ENCODE measurements around the gene UBAP2.

The UBAP2 gene

GRCh38 chr9:33927694-33928093 is 121.0 kb downstream of the UBAP2 start:
- in situ Hi-C loops (cut with HindIII; ENCODE audit: low sequenced_read_pairs) = no loop called here
- no peak overlapping the region for H3K4me3 ChIP-seq (ENCODE audit: low read depth, low read length)
- no peak for DNase-seq (ENCODE audit: low read depth, low spot score)
- TF ChIP-seq, protein P1, sequence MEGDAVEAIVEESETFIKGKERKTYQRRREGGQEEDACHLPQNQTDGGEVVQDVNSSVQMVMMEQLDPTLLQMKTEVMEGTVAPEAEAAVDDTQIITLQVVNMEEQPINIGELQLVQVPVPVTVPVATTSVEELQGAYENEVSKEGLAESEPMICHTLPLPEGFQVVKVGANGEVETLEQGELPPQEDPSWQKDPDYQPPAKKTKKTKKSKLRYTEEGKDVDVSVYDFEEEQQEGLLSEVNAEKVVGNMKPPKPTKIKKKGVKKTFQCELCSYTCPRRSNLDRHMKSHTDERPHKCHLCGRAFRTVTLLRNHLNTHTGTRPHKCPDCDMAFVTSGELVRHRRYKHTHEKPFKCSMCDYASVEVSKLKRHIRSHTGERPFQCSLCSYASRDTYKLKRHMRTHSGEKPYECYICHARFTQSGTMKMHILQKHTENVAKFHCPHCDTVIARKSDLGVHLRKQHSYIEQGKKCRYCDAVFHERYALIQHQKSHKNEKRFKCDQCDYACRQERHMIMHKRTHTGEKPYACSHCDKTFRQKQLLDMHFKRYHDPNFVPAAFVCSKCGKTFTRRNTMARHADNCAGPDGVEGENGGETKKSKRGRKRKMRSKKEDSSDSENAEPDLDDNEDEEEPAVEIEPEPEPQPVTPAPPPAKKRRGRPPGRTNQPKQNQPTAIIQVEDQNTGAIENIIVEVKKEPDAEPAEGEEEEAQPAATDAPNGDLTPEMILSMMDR (IDR thresholded peaks at IDR 0.05; ENCODE audit: low read depth, low read length) = no peak

- in situ Hi-C loops (cut with HindIII; ENCODE audit: low sequenced_read_pairs) = no loop called here
- no peak for DNase-seq (ENCODE audit: low read depth, low spot score)
- TF ChIP-seq, protein P1 (IDR thresholded peaks at IDR 0.05; ENCODE audit: low read depth, low read length) = no peak
- no peak overlapping the region for H3K4me3 ChIP-seq (ENCODE audit: low read depth, low read length)
These were observed 121.8 kb downstream of the UBAP2 start for GRCh38 chr9:33926746-33927485.

DNA sequence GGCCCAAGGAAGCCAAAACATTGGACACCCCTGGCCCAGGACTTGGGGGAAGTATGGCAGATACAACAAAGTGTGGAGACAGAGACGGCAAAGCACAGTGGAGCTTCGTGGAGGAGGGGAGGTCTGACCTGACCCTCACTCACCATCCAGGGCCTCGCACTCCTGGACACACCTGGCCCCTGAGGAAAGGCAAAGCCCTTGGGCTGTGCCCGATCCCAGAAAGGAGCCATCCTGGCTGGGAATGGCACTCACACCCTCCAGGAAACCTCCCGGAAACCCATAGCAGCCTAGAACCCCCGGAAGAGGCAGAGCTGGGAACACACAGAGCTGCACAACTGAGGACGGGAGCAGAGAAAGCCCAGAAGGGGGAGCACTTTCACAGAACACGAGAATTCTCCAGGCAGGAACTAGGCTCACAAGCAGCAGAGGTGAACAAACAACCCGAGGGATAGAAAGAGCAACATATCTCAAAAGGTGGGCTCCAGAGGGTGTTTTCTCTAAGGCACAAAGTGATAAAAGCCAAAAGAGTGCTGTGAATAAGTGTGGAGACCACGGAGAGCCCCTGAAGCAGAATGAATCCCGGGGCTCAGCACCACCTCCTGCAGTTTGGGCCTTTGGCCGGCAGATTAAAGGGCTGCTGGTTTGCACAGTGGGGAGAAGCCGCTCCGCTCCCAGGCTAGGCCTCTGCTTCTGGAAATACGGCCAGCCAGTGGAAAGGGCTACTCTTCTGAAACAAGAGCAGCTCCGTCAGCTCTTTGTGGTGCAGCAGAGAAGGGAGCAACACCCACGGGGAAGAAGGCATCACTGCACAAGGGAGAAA is 123.5 kb downstream of the UBAP2 start:
- H3K4me3 ChIP-seq (ENCODE audit: low read depth, low read length) = no peak overlapping the region
- TF ChIP-seq, protein P1 (IDR thresholded peaks at IDR 0.05; ENCODE audit: low read depth, low read length) = peak; percentile 75
- in situ Hi-C loops (cut with HindIII; ENCODE audit: low sequenced_read_pairs) = no loop called here
- DNase-seq (ENCODE audit: low read depth, low spot score) = peak; percentile 59

GRCh38 chr9:33923998-33924701 is 124.5 kb downstream of the UBAP2 start:
- in situ Hi-C loops (cut with HindIII; ENCODE audit: low sequenced_read_pairs) = no loop called here
- H3K4me3 ChIP-seq (ENCODE audit: low read depth, low read length) = no peak overlapping the region
- DNase-seq (ENCODE audit: low read depth, low spot score) = no peak
- TF ChIP-seq, protein P1 (IDR thresholded peaks at IDR 0.05; ENCODE audit: low read depth, low read length) = no peak

- no peak overlapping the region for H3K4me3 ChIP-seq (ENCODE audit: low read depth, low read length)
- DNase-seq (ENCODE audit: low read depth, low spot score) = no peak
- in situ Hi-C loops (cut with HindIII; ENCODE audit: low sequenced_read_pairs) = no loop called here
- TF ChIP-seq, protein P1 (IDR thresholded peaks at IDR 0.05; ENCODE audit: low read depth, low read length) = no peak
These were observed 125.6 kb downstream of the UBAP2 start for GRCh38 chr9:33923079-33923478.
